GM19397 (cell line): Measurements from ENCODE around the gene STARD6.
"Not testable (repeated sequence)": the region's sequence is repeated elsewhere in the genome, so short reads cannot be mapped to it uniquely, and the experiment has no call there.

Experiments used
- ATAC-seq: cut with Tn5 transposase; IDR thresholded peaks from one replicate; pipeline ENCODE4 v1.9.1; 2021; ENCODE audit warnings: mild to moderate bottlenecking, moderate library complexity; ENCODE audit not compliant: unreplicated experiment

STARD6 gene, protein sequence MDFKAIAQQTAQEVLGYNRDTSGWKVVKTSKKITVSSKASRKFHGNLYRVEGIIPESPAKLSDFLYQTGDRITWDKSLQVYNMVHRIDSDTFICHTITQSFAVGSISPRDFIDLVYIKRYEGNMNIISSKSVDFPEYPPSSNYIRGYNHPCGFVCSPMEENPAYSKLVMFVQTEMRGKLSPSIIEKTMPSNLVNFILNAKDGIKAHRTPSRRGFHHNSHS

DNA sequence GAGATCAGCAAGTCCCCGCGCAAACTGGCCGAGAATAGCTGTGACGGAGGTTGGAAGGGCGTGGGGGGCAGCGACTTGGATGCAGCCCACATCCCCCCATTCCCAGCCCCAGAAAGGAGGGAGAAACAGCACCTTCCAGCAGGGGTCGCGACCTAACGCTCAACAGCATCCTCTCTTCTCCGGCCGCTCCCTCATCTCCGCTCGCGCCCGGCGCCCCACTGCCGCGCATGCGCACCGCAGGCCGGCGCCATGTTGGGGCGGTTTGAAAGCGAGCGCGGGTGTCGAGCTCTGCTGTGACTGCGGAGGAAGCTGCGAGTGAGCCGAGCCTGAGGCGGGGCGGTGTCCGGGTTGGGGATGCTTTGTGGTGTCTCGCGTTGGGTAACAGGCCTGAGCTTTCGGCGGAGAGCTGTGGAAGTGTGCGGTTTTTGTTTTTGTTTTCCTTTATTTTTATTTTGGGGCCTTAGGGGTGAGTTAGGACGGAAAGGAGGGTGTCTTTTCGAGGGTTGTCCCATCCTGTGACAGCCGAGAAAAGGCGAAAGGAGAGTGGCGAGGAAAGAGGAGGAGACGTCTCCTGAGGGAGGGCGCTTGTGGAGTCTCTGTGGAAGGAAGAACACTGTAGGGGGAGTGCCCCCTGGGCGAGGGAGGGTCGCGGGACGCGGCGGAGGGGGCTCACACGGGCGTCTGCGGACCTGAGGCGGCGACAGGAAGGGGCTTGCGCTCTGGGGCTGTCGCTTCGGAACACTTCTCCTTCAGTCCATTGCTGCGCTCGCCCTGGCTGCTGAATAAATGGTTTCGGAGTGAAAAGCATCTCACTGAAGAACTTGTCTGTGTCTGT, at the start of gene STARD6, which contains the start of gene C18orf54:
Gene STARD6, minus strand, starts transcription at position 199 of the 835 bp plus-strand sequence. CDS start 3,285 bp downstream, outside the sequence.
Gene C18orf54, plus strand, starts transcription at position 247 of the 835 bp plus-strand sequence. CDS start 2,667 bp downstream, outside the sequence.
- peak; percentile 96 for ATAC-seq

DNA sequence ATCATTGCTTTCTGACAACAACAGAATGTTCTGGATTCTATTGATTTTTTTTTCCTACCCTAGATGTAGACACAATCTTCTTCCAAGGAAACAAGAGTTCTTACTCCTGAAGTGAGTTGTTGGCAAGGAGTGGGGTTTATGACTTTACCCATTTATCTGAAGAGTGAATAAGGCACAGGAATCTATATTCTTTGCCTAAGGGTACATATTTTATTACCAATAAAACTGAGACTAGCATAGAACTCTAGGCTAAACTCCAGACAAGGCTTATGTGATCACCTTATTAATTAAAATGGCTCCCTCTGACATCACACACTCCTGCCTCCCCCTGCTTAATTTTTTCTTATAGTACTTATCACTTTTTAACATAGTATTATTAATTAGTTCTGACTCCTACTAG, 47.6 kb upstream of the STARD6 start:
- ATAC-seq: no peak

DNA sequence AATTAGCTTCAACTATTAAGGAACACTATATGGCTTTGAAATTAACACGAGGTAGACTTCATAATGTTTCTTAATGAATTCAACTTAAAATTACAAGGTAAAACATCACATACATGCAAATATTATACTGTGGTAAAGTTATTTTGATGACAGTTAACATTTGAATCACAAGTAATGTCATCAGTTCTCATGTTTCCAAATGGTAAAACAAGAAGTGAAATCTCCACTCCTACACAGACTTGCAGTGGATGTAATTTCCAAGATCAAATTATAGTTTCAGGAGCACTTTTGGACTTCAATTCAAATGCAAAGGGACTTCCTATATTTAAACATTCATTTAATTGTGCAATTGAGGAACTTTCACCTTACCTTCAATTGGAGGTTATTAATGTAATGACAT, 39.1 kb upstream of the STARD6 start:
- ATAC-seq: no peak

DNA sequence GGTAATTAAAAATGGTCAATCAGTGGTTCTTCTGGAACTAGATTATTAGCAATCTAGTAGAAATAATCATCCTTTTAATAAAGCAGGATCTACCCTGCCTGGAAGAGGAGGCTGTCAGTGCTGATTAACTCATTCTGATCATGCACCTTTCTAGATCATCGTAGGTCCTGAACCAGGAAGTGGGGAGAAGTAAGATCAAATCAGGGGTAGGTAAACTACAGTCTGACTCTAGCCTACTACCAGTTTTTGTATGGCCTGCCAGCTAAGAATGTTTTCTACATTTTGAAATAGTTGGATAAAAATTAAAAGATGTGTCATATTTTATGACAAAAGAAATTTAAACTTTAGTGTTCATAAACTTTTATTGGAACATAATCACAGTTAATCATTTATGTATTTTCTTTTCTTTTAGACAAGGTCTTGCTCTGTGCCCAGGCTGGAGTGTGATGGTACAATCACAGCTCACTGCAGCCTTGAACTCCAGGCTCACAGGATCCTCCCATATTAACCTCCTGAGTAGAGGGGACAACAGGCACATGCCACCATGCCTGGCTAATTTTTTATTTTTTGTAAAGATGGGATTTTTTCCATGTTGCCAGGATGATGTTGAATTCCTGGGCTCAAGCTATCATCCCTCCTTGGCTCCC, 36.1 kb upstream of the STARD6 start:
- ATAC-seq: no peak

DNA sequence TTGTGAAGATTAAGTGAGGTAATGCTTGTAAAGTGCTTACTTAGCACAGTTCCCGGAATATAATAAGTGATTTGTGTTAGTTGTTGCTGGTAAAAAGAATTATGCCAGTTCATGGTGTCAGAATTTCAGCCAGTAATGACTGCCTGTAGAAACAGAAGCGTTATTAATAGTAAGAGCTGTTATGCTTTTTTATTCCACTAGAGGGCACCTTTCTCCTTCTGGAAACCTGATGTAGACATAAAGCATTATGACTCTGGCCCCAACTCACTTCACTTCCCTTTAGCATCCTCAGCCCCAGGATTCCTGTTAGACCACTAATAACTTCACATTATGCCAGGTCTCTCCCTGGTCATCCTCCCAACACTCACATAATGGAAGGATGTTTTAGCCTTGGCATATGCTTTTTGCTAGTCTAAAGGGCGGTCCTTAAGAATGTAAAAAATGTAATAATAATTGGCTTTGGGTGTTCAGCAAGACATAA, 34.9 kb upstream of the STARD6 start:
- ATAC-seq: peak; percentile 65

DNA sequence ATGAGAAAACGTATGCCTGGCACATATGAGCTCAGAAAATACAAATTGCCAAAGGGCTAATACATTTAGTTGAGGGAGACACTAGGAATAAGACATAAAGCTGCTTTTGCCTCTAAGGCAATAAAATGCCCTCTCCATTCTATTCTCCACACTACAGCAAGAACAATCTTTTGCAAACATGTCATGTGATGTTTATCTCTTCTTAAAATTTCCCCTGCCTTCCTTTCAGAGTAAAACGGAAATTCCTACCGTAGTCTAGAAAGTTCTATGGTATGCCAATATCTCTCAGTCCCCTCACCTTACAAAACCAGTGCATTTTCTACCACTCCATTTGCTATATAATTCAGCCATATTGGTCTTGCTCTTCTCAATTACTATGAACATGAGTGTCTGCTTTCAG, 33.2 kb upstream of the STARD6 start:
- no peak for ATAC-seq

DNA sequence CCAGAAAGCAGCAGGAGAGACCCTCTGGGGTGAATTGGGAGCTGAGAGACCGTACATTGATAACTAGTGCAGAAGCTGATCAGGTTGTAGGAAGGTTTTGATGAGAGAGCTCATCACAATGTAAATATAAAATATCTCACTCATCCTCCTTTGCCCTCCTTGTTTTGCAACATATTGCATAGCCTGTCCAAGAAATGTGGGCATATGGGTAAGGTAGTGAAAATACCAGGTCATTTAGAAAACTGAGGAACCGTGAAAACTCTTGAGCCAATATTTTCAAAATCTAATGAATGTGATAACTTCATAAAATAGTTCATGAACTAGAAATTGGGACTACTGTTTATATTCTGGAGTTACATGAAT, 31.5 kb upstream of the STARD6 start:
- no peak for ATAC-seq

DNA sequence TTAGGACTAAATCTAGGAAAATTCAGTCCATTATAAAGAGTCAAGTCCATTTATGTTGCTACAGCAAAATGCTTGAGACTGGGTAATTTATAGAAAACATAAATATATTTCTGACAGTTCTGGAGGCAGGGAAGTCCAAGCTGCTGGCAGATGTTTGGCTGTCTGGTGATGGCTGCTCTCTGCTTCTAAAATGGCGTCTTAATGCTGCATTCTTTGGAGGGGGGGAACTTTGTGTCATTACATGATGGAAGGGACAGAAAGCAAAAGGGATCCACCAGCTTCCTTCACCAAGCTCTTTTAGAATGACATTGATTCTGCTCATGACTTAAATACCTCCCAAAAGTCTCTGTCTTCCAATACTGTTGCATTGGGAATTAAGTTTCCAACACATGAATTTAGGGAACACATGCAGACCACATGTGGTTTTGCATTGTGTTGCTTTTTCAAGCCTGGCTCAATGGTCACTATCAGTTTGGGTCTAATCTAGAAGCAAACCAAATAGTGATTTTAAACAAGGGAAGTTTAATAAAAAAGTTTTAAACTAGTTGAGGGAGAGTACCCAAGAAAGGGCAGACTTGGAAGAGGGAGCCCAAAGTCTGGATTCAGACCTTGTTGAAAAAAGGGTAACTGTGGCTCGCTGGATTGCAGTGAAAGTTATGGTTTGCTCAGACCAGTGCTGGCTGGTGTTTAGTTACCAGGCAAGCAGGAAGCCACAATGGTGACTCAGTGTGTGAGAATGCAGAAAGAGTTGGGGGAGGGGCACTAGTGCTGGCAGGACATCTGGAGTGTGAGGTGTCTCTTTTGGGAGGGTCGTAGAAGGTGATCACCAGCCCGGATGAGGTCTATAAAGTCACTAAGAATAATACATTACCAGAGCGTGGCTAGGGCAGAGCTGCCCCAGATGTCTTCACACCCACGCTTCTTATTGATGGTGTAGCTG, 30.8 kb upstream of the STARD6 start:
- ATAC-seq: peak; percentile 84

DNA sequence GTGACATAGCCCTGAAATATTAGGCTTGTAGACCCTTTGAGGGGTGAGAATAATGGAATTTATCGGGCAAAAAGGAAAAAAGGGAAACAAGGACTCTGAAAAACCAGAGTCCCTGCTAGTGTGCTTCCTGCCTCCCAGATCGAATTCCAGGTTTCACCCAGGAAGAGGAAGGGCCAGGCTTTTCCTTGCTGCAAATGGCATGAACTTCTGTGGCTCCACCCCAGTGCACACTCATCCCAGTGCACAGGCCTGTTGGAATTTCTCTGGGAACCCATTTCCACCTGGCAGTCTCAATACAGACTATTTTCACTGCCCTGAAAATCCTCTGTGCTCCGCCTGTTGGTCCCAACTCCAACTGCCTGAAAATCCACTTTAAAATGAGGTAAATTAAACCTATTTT, 30.0 kb upstream of the STARD6 start:
- no peak for ATAC-seq

DNA sequence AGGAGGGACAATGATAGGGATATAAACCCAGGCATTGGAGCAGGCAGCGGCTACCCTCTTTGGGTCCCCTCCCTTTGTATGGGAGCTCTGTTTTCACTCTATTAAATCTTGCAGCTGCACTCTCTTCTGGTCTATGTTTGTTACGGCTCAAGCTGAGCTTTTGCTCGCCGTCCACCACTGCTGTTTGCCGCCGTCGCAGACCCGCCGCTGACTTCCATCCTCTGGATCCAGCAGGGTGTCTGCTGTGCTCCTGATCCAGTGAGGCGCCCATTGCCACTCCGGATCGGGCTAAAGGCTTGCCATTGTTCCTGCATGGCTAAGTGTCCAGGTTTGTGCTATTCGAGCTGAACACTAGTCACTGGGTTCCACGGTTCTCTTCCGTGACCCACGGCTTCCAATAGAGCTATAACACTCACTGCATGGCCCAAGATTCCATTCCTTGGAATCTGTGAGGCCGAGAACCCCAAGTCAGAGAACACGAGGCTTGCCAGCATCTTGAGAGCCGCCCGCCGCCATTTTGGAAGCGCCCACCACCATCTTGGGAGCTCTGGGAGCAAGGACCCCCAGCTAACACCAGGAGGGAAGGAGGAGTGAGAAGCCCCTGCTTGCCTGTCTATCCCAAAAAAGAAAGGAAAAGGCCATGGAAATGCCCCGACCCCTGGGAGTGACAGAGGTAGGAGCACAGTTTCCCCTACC, 29.3 kb upstream of the STARD6 start:
- not testable (repeated sequence) for ATAC-seq

DNA sequence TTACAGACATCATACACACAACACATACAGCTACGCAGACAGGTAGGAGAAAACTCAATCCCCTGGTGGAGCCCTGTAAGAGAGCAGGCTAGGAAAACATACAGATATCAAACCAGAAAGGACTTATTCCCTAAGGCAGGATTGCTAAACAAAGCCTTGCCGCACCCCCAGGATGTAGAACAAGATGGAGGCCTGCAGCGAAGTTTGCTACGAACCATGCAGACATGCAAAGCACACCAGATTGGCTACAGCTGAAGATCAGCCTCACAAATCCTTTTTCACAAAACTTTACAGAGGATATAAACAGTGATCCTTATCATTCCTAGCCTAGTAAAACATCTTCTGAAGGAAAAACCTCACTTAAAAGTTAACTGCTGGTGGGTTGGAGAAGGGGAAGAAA, 28.4 kb upstream of the STARD6 start:
- no peak for ATAC-seq

DNA sequence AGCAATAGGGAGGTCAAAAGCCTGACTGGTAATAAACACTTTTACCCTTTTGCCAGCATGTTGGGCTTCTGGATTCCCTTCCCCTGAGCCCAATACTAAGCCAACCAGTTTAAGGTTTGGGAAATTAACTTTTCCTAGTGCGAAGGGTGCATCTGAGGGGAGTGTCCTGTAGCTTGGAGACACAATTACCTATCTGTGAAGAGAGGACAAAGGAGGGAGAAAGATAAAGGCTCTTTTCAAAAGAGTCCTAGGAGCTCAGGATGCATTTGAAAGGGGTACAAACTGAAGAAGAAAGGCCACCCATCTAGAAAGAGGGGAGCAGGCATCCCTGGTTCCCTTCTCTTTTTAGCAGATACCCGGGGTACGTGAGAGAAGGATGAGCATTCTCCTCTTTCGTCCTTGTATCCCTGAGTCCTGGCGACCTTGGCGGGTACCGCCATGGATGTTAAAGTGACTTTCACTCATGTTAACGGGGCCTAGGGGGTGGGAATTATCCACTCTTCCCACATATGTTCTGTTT, 25.1 kb upstream of the STARD6 start:
- ATAC-seq: no peak

DNA sequence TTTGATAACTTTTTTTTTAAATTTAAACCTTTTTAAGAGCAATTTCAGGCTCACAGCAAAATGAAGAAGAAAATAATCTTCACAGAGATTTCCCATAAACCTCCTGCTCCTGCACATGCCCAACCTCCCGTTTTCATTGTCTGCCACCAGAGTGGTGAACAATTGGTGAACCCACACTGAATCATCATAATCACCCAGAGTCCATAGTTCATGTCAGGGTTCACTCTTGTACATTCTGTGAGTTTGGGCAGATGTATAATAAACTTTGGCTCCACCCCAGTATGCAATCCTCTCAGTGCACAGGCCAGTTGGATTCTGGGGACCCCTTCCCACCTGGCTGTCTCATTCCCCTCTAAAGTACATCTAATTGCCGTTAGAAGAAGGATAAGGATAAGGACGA, 24.4 kb upstream of the STARD6 start:
- no peak for ATAC-seq

DNA sequence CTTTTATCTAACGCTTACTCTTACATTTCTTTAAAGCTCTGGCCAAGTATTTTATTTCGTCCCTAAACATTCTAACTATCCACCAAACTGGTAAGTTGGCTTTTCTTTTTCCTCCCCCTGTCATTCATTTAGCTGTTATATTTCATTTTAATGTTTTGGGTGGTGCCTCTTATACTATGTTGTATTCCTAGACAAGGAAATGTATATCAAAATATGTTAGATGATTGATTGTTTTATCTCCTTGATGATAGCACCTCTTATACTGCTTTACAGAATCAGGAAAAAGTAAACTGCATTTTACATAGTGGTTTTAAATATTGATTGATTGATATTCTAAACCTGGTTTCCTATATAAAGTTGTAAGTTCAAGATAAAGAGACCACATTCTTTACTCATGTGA, 24.0 kb upstream of the STARD6 start:
- no peak for ATAC-seq

DNA sequence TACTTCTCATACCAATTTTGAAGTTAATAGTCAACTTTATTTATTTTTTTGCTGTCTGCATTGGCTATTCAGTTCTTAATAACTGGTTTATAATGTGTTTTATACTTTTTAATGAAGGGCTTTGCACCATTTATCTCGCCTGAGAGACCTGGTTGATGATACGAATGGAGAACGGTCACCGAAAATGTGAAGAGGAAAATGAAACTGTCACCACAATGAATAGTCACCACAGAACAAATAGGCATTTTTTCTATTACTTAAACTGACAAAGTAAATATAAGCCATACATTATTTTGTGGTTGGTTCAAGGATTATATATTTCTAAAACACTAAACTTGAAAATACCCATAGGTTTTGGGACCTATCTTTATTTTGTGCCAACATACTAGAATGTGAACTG, 20.4 kb upstream of the STARD6 start:
- no peak for ATAC-seq

DNA sequence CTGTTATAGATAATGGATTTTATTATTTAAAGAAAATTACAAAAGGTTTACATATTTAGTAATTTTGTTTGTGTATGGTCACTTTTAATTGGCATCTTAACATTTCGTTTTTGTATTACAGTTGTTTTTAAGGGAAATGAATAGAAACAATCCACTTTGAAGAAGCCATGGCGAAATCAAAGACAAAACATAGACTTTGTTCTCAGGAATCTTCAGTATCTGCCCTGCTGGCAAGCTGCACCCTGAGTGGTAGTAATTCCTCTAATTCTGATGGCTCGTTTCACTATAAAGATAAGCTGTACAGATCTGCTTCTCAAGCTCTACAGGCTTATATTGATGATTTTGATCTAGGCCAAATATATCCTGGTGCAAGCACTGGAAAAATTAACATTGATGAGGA, 2.7 kb upstream of the STARD6 start:
- ATAC-seq: no peak

DNA sequence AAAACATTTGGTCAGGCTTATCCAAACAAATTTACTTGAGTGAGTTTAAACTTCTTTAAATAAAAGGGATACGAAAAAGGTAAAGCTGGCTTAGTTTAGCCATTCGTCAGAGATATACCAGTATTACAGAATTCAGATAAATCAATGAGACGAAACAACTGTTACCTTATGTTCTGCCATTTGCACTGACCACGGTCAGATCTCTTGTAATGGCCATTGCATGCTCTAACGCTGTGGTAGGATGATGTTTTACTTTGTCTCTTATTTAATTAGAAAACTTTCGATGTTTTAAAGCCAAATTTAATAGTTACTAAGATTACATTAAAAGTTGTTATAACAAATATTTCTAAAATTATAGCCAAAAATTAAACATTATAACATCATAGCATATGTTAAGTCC, 1.6 kb upstream of the STARD6 start:
- no peak for ATAC-seq

DNA sequence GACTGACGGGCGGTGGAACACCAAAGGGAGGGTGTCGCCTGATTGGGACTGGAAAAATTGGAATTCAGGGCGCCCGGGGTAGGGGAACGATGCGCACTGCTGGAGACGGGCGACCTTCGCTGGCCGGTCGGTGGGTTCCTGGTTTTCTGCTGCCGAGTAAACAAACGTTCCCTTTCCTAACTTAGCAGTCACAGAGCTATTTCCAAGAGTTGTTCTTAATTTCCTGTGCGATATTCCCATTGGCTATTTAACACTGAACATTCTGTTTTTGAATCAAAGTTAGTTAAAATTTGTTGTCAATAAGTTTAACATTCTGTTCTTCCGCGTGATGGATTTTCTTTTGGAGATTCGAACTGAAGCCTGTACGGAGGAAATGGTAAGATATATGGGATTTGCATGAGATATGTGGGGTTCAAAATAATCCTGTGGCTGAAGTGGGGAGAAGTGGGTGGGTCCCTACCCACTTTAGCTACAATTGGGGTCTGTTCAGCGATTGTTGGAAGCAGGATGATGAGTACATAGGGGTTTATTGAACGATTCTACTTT, 910 bp upstream of the STARD6 start:
- peak; percentile 6 for ATAC-seq

DNA sequence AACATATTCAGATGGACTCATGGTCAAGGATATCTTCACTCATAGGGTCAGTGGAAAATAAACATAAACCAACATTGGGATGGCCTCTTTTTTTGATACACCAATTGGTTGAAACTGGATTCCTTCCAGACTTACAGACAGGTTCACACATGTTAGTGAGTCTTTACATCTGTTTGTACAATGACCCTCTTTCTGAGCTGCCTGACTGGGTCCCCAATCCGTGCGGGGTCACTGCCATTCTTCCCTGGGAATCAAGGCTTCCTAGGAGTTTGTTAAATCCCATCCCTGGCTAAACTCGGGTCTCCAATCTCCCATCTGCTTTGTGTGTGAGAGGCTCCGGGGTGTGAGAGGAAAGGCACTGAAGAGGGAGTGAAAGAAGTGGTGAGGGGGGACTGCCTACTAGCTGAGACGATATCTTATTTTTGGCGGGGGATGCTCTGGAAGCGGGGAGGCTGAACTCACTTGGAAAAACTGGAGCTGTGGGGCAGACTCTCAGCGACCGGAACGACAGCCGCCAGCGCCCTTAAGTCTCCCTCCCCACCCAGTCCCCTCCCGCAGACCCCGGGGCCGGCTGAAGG, 487 bp downstream of the STARD6 start:
- ATAC-seq: peak; percentile 50
